SK-N-SH (cell line): ENCODE data around the gene REXO1. TPM values are rescaled to one million over a fixed set of nuclear protein-coding genes. Genes with fewer than 3 reads are reported as not detected.

Experiments
- CTCF ChIA-PET: fragments of 300-600, 350-600 bp; formaldehyde crosslinking; extraction: SDS; loops from one replicate; lab custom pipeline; 2021; lab: Yijun Ruan, JAX
- POLR2A ChIA-PET: fragments of 350-600 bp; sonication (Branson Sonifier 250); formaldehyde crosslinking; extraction: SDS; loops from one replicate; lab custom pipeline; 2020; ENCODE audit warnings: antibody characterized with exemption, inconsistent platforms; lab: Yijun Ruan, JAX
- DNase-seq: peaks from one replicate; pipeline ENCODE4 v3.0.0; 2012
- H2AFZ ChIP-seq: fragments of 200-600 bp; sonication (generic); 2 replicates; pipeline ENCODE4 v1.8.1; 2016; ENCODE audit warnings: antibody characterized with exemption, mild to moderate bottlenecking, low read depth
- H3F3A ChIP-seq: fragments of 200-600 bp; sonication (generic); replicated peaks from 2 replicates; pipeline ENCODE3; 2016; ENCODE audit warnings: antibody characterized with exemption, mild to moderate bottlenecking; ENCODE audit not compliant: insufficient read depth
- H3K27ac ChIP-seq, 2 experiments: fragments of 200-500 bp in 1 of 2; fragments of 200-600 bp in 1 of 2; sonication (Bioruptor generic) in 1 of 2; sonication (generic), shearing (Covaris generic) in 1 of 2; 2 replicates each; pipeline versions ENCODE4 v1.5.1 to v1.6.1; 2014 to 2016; ENCODE audit warnings: low read depth in 2 of 2, inconsistent platforms in 1 of 2, low read length in 1 of 2, mild to moderate bottlenecking in 1 of 2, mixed read lengths in 1 of 2
- H3K27me3 ChIP-seq: fragments of 200-600 bp; sonication (generic), shearing (Covaris generic); 2 replicates; pipeline ENCODE4 v1.6.1; 2016; ENCODE audit warnings: mixed run types; ENCODE audit not compliant: insufficient read depth
- H3K36me3 ChIP-seq, 2 experiments: fragments of 200-500 bp in 1 of 2; fragments of 200-600 bp in 1 of 2; sonication (Bioruptor generic) in 1 of 2; sonication (generic) in 1 of 2; replicated peaks in 1 of 2; 2 replicates each; pipeline versions ENCODE3 to v1.5.1; 2014 to 2016; ENCODE audit warnings: low read length in 1 of 2, mild to moderate bottlenecking in 1 of 2; ENCODE audit not compliant: insufficient read depth in 2 of 2, control insufficient read depth in 1 of 2
- H3K4me1 ChIP-seq, 2 experiments: fragments of 200-500 bp in 1 of 2; fragments of 200-600 bp in 1 of 2; sonication (Bioruptor generic) in 1 of 2; sonication (generic), shearing (Covaris generic) in 1 of 2; 2 replicates each; pipeline versions ENCODE4 v1.5.1 to v1.6.1; 2014 to 2016; ENCODE audit warnings: low read depth in 1 of 2, low read length in 1 of 2, mixed run types in 1 of 2; ENCODE audit not compliant: insufficient read depth in 2 of 2, control insufficient read depth in 1 of 2
- H3K4me2 ChIP-seq: fragments of 200-600 bp; sonication (generic), shearing (Covaris generic); 2 replicates; pipeline ENCODE4 v1.6.1; 2017; ENCODE audit warnings: mixed run types
- H3K4me3 ChIP-seq, 2 experiments: fragments of 200-500 bp in 1 of 2; fragments of 200-600 bp in 1 of 2; sonication (Bioruptor generic) in 1 of 2; sonication (generic), shearing (Covaris generic) in 1 of 2; 2 replicates each; pipeline versions ENCODE4 v1.5.1 to v1.8.1; 2014 to 2016; ENCODE audit warnings: low read depth in 2 of 2, inconsistent platforms in 1 of 2, low read length in 1 of 2, mild to moderate bottlenecking in 1 of 2, mixed read lengths in 1 of 2, moderate library complexity in 1 of 2
- H3K79me2 ChIP-seq: fragments of 200-600 bp; sonication (generic); 2 replicates; pipeline ENCODE4 v1.8.1; 2017; ENCODE audit warnings: mild to moderate bottlenecking; ENCODE audit not compliant: insufficient read depth
- H3K9ac ChIP-seq: fragments of 200-600 bp; sonication (generic); 2 replicates; pipeline ENCODE4 v1.6.1; 2017; ENCODE audit warnings: mixed run types
- H3K9me2 ChIP-seq: fragments of 200-600 bp; sonication (generic); 2 replicates; pipeline ENCODE4 v1.6.1; 2017; ENCODE audit warnings: mixed run types
- H3K9me3 ChIP-seq: fragments of 200-600 bp; sonication (generic); 2 replicates; pipeline ENCODE4 v1.6.1; 2017; ENCODE audit warnings: mixed run types, mild to moderate bottlenecking, moderate library complexity
- H4K20me1 ChIP-seq: fragments of 200-600 bp; sonication (generic); 2 replicates; pipeline ENCODE4 v1.6.1; 2017; ENCODE audit warnings: mild to moderate bottlenecking, mixed run types; ENCODE audit not compliant: insufficient read depth
- ELF1 ChIP-seq: IDR thresholded peaks from 2 replicates; pipeline ENCODE4 v1.4.0; 2012
- EZH2phosphoT487 ChIP-seq: fragments of 200-600 bp; sonication (generic); IDR thresholded peaks from 2 replicates; pipeline ENCODE4 v1.6.1; 2017; ENCODE audit warnings: low read depth, mixed run types, mild to moderate bottlenecking, antibody characterized with exemption, moderate library complexity, borderline replicate concordance
- FOSL2 ChIP-seq: IDR thresholded peaks from 2 replicates; pipeline ENCODE4 v1.4.0; 2012; ENCODE audit warnings: low read depth, mild to moderate bottlenecking, moderate library complexity, borderline replicate concordance
- FOXJ3 ChIP-seq: sonication (generic); formaldehyde crosslinking; IDR thresholded peaks from 2 replicates; pipeline ENCODE4 v1.5.1; 2020; ENCODE audit warnings: mild to moderate bottlenecking, missing genetic modification reagents
- GABPA ChIP-seq: IDR thresholded peaks from 2 replicates; pipeline ENCODE4 v1.4.0; 2012; ENCODE audit warnings: low read depth, mild to moderate bottlenecking
- GATA2 ChIP-seq: sonication (generic); formaldehyde crosslinking; IDR thresholded peaks from 2 replicates; pipeline ENCODE4 v1.5.0; 2020; ENCODE audit warnings: mild to moderate bottlenecking, missing genetic modification reagents
- JUND ChIP-seq: IDR thresholded peaks from 2 replicates; pipeline ENCODE4 v1.4.0; 2012
- MXI1 ChIP-seq: IDR thresholded peaks from 2 replicates; pipeline ENCODE4 v1.6.1; 2012; ENCODE audit warnings: mild to moderate bottlenecking, low read depth, low read length, improper control_type of control experiment
- NFIC ChIP-seq: IDR thresholded peaks from 2 replicates; pipeline ENCODE4 v1.4.0; 2012; ENCODE audit warnings: borderline replicate concordance
- POLR2AphosphoS5 ChIP-seq: IDR thresholded peaks from 2 replicates; pipeline ENCODE4 v1.6.1; 2012; ENCODE audit warnings: low read depth, low read length
- RFX5 ChIP-seq: IDR thresholded peaks from 2 replicates; pipeline ENCODE4 v1.6.1; 2012; ENCODE audit warnings: mild to moderate bottlenecking, improper control_type of control experiment, low read length
- TEAD4 ChIP-seq: IDR thresholded peaks from 2 replicates; pipeline ENCODE4 v1.4.0; 2012; ENCODE audit warnings: mild to moderate bottlenecking, borderline replicate concordance; ENCODE audit not compliant: insufficient read depth
- WGBS: methylation state at CpG from one replicate; pipeline ENCODE4 v1.1.6; 2017; ENCODE audit warnings: low lambda C conversion rate; 5-methylcytosine and 5-hydroxymethylcytosine counted together
- polyA plus RNA-seq, 3 experiments: library from polyadenylated mRNA; depleted of rRNA; stranded (reverse); fragments of >200 nt; gene quantifications; 2 replicates each; pipeline ENCODE4 v1.2.3, GENCODE V29; 2012
- TF ChIP-seq, protein P1 (sequence below): IDR thresholded peaks from 2 replicates; pipeline ENCODE4 v1.4.0; 2012; ENCODE audit warnings: low read depth
- TF ChIP-seq, protein P2 (sequence below): fragments of 200-600 bp; sonication (generic); IDR thresholded peaks from 2 replicates; pipeline ENCODE4 v1.6.1; 2017; ENCODE audit warnings: antibody characterized with exemption, mild to moderate bottlenecking, moderate library complexity
- TF ChIP-seq, protein P3 (sequence below): IDR thresholded peaks from 2 replicates; pipeline ENCODE4 v1.6.1; 2012; ENCODE audit warnings: mild to moderate bottlenecking, low read depth, low read length, moderate library complexity
- TF ChIP-seq, protein P4 (sequence below): fragments of 150-350 bp; IDR thresholded peaks from 2 replicates; pipeline ENCODE4 v1.6.1; 2017; ENCODE audit warnings: antibody characterized with exemption, low read length, low read depth, borderline replicate concordance

Gene REXO1
- polyA plus RNA-seq, 1 of the 3 experiments (the other 2 are of a cell fraction): 18.8 TPM

DNA sequence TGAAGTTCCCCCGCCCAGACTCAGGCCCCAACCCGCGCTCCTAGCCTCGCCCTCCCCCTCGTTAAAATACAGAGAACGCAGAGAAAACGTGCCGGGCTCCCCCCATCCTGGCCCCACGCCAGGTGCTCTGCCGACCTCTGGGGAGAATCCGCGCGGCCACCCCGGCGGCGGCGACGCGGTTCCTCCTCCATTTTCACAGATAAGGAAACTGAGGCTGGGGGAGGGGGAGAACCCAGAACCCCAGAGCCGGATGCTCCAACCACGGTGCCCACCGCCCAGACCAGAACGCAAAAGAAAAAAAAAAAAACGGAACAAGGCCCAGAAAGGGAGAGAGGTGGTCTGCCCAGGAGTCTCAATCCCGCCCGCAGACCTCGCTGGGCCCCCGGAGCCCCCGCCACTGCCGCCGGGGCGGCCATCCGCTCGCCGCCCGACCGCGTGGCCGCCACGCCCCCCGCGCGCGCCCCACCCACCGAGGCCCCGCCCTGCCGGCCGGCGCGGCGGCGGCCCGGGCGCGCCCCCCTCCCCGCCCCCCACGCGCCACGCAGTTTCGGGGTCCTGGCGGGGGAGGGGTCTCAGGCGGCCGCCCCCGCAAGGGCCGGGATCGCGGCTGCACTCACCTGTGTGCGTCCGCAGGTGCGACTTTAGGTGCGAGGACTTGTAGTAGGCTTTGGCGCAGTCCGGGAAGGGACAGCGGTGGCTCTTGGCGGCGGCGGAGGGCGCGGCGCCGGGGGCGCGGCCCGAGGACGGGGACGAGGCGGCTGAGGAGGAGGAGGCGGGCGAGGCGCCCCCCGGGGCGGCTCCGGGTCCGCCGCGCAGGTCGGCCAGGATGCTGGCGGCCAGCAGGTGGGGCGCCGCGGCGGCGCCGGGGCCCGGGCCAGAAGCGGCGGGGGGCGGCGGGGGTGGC lies 14.4 kb upstream of the REXO1 start:
- ChIA-PET POLR2A (no interaction called here), CTCF (no interaction called here)
- Histone ChIP-seq H2AFZ (no peak overlapping the region), H4K20me1 (peaks cover 49% of the 10 kb centered on the region), H3K9ac (peak overlapping the region; percentile 87), H3F3A (peaks cover 3% of the 10 kb centered on the region), H3K36me3 (no peaks in the 10 kb centered on the region), H3K9me2 (no peaks in the 10 kb centered on the region), H3K9me3 (no peaks in the 10 kb centered on the region), H3K27me3 (no peaks in the 10 kb centered on the region), H3K4me1 (peaks cover 22 to 44% of the 10 kb centered on the region in 2 experiments; a peak in 3 of 4 replicates), H3K4me3 (peak overlapping the region; percentile 81 to 90), H3K4me2 (peak overlapping the region; percentile 98), H3K27ac (peak overlapping the region; percentile 67 to 86), H3K79me2 (peaks cover 72% of the 10 kb centered on the region)
- 0% methylated on average over 21 of the region's 109 CpGs for WGBS
- DNase-seq: peak; percentile 87
- TF ChIP-seq GATA2 (CRISPR knock-in tag) (no peak), GABPA (no peak), MXI1 (peak; percentile 22), NFIC (peak; percentile 70; the same call in 1 of the 2 replicates), FOSL2 (no peak)
- TF ChIP-seq, protein P1, sequence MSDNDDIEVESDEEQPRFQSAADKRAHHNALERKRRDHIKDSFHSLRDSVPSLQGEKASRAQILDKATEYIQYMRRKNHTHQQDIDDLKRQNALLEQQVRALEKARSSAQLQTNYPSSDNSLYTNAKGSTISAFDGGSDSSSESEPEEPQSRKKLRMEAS: peak; percentile 36; the same call in 1 of the 2 replicates

DNA sequence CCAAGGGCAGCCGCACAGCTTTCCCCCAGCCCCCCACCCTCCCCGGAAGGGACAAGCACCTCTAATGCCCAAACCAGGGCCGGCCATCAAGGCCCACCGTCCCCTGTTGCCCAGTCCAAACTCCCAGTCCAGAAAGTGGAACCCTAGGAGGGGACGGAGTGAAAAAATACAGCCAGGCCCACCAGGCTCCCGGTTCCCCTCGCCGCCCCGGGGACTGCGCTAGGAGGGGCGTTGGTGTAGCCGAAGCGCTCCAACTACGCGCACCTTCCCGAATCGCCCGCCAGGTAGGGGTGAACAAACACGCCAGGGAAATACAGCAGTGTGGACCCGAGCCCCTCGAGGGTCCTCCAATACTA lies 13.8 kb upstream of the REXO1 start:
- Histone ChIP-seq H3K36me3 (no peaks in the 10 kb centered on the region), H3K9me3 (no peaks in the 10 kb centered on the region), H3K9me2 (no peaks in the 10 kb centered on the region), H3K9ac (peak overlapping the region; percentile 87), H3K4me2 (peak overlapping the region; percentile 98), H4K20me1 (peaks cover 54% of the 10 kb centered on the region), H3F3A (peaks cover 3% of the 10 kb centered on the region), H3K4me1 (peaks cover 25 to 49% of the 10 kb centered on the region in 2 experiments; a peak in 3 of 4 replicates), H3K27me3 (no peaks in the 10 kb centered on the region), H3K27ac (peak overlapping the region; percentile 51 to 59; a peak in 3 of 4 replicates), H3K4me3 (peak overlapping the region; percentile 81 to 90), H2AFZ (no peak overlapping the region), H3K79me2 (peaks cover 76% of the 10 kb centered on the region)
- 8% methylated on average over 4 of the region's 21 CpGs for WGBS
- no peak for DNase-seq
- CTCF ChIA-PET: no interaction called here
- POLR2A ChIA-PET: no interaction called here
- TF ChIP-seq FOSL2: no peak
- TF ChIP-seq, protein P1: no peak; the same call in 1 of the 2 replicates
- no peak for TF ChIP-seq GABPA
- TF ChIP-seq POLR2AphosphoS5: no peak
- no peak for TF ChIP-seq EZH2phosphoT487
- no peak for TF ChIP-seq FOXJ3 (CRISPR knock-in tag)
- no peak for TF ChIP-seq JUND
- TF ChIP-seq TEAD4: no peak
- TF ChIP-seq, protein P2, sequence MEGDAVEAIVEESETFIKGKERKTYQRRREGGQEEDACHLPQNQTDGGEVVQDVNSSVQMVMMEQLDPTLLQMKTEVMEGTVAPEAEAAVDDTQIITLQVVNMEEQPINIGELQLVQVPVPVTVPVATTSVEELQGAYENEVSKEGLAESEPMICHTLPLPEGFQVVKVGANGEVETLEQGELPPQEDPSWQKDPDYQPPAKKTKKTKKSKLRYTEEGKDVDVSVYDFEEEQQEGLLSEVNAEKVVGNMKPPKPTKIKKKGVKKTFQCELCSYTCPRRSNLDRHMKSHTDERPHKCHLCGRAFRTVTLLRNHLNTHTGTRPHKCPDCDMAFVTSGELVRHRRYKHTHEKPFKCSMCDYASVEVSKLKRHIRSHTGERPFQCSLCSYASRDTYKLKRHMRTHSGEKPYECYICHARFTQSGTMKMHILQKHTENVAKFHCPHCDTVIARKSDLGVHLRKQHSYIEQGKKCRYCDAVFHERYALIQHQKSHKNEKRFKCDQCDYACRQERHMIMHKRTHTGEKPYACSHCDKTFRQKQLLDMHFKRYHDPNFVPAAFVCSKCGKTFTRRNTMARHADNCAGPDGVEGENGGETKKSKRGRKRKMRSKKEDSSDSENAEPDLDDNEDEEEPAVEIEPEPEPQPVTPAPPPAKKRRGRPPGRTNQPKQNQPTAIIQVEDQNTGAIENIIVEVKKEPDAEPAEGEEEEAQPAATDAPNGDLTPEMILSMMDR: no peak
- TF ChIP-seq RFX5: no peak
- TF ChIP-seq GATA2 (CRISPR knock-in tag): no peak
- TF ChIP-seq ELF1: no peak
- TF ChIP-seq, protein P3, sequence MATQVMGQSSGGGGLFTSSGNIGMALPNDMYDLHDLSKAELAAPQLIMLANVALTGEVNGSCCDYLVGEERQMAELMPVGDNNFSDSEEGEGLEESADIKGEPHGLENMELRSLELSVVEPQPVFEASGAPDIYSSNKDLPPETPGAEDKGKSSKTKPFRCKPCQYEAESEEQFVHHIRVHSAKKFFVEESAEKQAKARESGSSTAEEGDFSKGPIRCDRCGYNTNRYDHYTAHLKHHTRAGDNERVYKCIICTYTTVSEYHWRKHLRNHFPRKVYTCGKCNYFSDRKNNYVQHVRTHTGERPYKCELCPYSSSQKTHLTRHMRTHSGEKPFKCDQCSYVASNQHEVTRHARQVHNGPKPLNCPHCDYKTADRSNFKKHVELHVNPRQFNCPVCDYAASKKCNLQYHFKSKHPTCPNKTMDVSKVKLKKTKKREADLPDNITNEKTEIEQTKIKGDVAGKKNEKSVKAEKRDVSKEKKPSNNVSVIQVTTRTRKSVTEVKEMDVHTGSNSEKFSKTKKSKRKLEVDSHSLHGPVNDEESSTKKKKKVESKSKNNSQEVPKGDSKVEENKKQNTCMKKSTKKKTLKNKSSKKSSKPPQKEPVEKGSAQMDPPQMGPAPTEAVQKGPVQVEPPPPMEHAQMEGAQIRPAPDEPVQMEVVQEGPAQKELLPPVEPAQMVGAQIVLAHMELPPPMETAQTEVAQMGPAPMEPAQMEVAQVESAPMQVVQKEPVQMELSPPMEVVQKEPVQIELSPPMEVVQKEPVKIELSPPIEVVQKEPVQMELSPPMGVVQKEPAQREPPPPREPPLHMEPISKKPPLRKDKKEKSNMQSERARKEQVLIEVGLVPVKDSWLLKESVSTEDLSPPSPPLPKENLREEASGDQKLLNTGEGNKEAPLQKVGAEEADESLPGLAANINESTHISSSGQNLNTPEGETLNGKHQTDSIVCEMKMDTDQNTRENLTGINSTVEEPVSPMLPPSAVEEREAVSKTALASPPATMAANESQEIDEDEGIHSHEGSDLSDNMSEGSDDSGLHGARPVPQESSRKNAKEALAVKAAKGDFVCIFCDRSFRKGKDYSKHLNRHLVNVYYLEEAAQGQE: no peak
- TF ChIP-seq, protein P4, sequence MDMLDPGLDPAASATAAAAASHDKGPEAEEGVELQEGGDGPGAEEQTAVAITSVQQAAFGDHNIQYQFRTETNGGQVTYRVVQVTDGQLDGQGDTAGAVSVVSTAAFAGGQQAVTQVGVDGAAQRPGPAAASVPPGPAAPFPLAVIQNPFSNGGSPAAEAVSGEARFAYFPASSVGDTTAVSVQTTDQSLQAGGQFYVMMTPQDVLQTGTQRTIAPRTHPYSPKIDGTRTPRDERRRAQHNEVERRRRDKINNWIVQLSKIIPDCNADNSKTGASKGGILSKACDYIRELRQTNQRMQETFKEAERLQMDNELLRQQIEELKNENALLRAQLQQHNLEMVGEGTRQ: no peak
